Ascending aorta (tissue), 2 donors: ENCODE measurements around the gene LMTK2. TPM values are rescaled to one million over a fixed set of nuclear protein-coding genes. Genes with fewer than 3 reads are reported as not detected.

Experiments used
- DNase-seq, 2 donors: peaks; one replicate each; pipeline ENCODE4 v3.0.0-alpha.2; 2019; ENCODE audit warnings: low spot score in 2 of 2
- H3K27ac ChIP-seq, 2 donors: fragments of 200-600 bp; sonication (generic); one replicate each; pipeline ENCODE4 v1.5.1; 2016 to 2017; ENCODE audit warnings: mild to moderate bottlenecking in 1 of 2
- H3K27me3 ChIP-seq: fragments of 200-600 bp; sonication (generic); one replicate; pipeline ENCODE4 v1.5.1; 2017
- H3K36me3 ChIP-seq, 2 donors: fragments of 200-600 bp; sonication (generic); one replicate each; pipeline ENCODE4 v1.5.1; 2016
- H3K4me1 ChIP-seq, 2 donors: fragments of 200-600 bp; sonication (generic); one replicate each; pipeline ENCODE4 v1.5.1; 2016 to 2017; ENCODE audit warnings: mild to moderate bottlenecking in 1 of 2
- H3K4me3 ChIP-seq, 2 donors: fragments of 200-600 bp; sonication (generic); one replicate each; pipeline ENCODE4 v1.5.1; 2016 to 2017; ENCODE audit warnings: mild to moderate bottlenecking in 1 of 2
- H3K9me3 ChIP-seq, 2 donors: fragments of 200-600 bp; sonication (generic); one replicate each; pipeline ENCODE4 v1.5.1; 2016
- CTCF ChIP-seq, 3 experiments: fragments of 200-600 bp in 2 of 3; fragments of 450-650 bp in 1 of 3; sonication (generic) in 2 of 3; IDR thresholded peaks; one replicate each; pipeline ENCODE4 v1.5.1; 2016 to 2019; ENCODE audit warnings: antibody characterized with exemption in 3 of 3, mild to moderate bottlenecking in 1 of 3, moderate library complexity in 1 of 3
- intact Hi-C: fragments of 100-400 bp; cut with DNase I; formaldehyde crosslinking; loops from one replicate; pipeline ENCODE4 v1.15.1; 2023
- total RNA-seq: library from RNA; depleted of rRNA; stranded (reverse); fragments of >200 nt; gene quantifications from one replicate; pipeline ENCODE4 v1.1.0, GENCODE V29; 2016

LMTK2 gene
- total RNA-seq, 1 donor from 2014 or later: 11.8 TPM

- Histone ChIP-seq H3K4me1 (no peaks in the 10 kb centered on the region), H3K27ac (no peak overlapping the region), H3K27me3 (no peaks in the 10 kb centered on the region), H3K9me3 (peaks cover 0 to 7% of the 10 kb centered on the region in 2 donors), H3K36me3 (no peaks in the 10 kb centered on the region), H3K4me3 (no peak overlapping the region)
- no peak for TF ChIP-seq CTCF (IDR thresholded peaks at IDR 0.05)
- intact Hi-C loops: no loop called here
- no peak for DNase-seq
Measured at GRCh38 chr7:98066934-98067507, 39.6 kb upstream of the LMTK2 start.

- Histone ChIP-seq H3K9me3 (no peaks in the 10 kb centered on the region), H3K4me1 (no peaks in the 10 kb centered on the region), H3K27ac (no peak overlapping the region), H3K36me3 (no peaks in the 10 kb centered on the region), H3K4me3 (no peak overlapping the region), H3K27me3 (no peaks in the 10 kb centered on the region)
- no peak for DNase-seq
- no peak for TF ChIP-seq CTCF (IDR thresholded peaks at IDR 0.05)
- intact Hi-C loops: no loop called here
Measured at GRCh38 chr7:98073047-98073446, 33.6 kb upstream of the LMTK2 start.

- no peak for DNase-seq
- intact Hi-C loops: no loop called here
- H3K4me1 ChIP-seq: no peaks in the 10 kb centered on the region
Measured at GRCh38 chr7:98075801-98076200, 30.9 kb upstream of the LMTK2 start.

GRCh38 chr7:98077762-98078161 lies 28.9 kb upstream of the LMTK2 start:
- intact Hi-C loops: no loop called here
- no peak for TF ChIP-seq CTCF (IDR thresholded peaks at IDR 0.05)
- Histone ChIP-seq H3K27me3 (no peaks in the 10 kb centered on the region), H3K9me3 (no peaks in the 10 kb centered on the region), H3K4me1 (no peaks in the 10 kb centered on the region), H3K4me3 (no peak overlapping the region), H3K27ac (no peak overlapping the region), H3K36me3 (no peaks in the 10 kb centered on the region)
- no peak for DNase-seq

More at GRCh38 chr7:98075801-98076200, 30.9 kb upstream of the LMTK2 start:
- Histone ChIP-seq H3K27me3 (no peaks in the 10 kb centered on the region), H3K4me3 (no peak overlapping the region), H3K36me3 (no peaks in the 10 kb centered on the region), H3K9me3 (no peaks in the 10 kb centered on the region), H3K27ac (no peak overlapping the region)
- TF ChIP-seq CTCF (IDR thresholded peaks at IDR 0.05): no peak

GRCh38 chr7:98078197-98078870 lies 28.3 kb upstream of the LMTK2 start:
- DNase-seq: no peak

More at GRCh38 chr7:98078197-98078870, 28.3 kb upstream of the LMTK2 start:
- H3K4me3 ChIP-seq: no peak overlapping the region
- no peak for TF ChIP-seq CTCF (IDR thresholded peaks at IDR 0.05)
- H3K9me3 ChIP-seq: no peaks in the 10 kb centered on the region
- H3K27ac ChIP-seq: no peak overlapping the region
- no peaks in the 10 kb centered on the region for H3K4me1 ChIP-seq
- no peaks in the 10 kb centered on the region for H3K27me3 ChIP-seq
- intact Hi-C loops: no loop called here
- no peaks in the 10 kb centered on the region for H3K36me3 ChIP-seq
